Neural progenitor cell (in vitro differentiated cells): ENCODE results near the gene SERPINE1.

ENCODE experiments used
- CTCF ChIP-seq: fragments of 200-600 bp; sonication (generic); IDR thresholded peaks from 2 replicates; pipeline ENCODE4 v1.5.1; 2017; ENCODE audit warnings: antibody characterized with exemption, mild to moderate bottlenecking
- EZH2 ChIP-seq: fragments of 200-600 bp; sonication (generic); IDR thresholded peaks from 2 replicates; pipeline ENCODE4 v1.6.1; 2017; ENCODE audit warnings: antibody characterized with exemption, mild to moderate bottlenecking, moderate library complexity

- TF ChIP-seq CTCF (no peak), EZH2 (no peak)
Measured at GRCh38 chr7:101128040-101128834, 1.3 kb downstream of the SERPINE1 start.
